Embryonic facial prominence (tissue), 1 donor: Measurements from ENCODE around the gene ZFP92.

Source experiments
- DNase-seq: peaks from one replicate; pipeline ENCODE4 v3.0.0-alpha.2; 2016; ENCODE audit errors: extremely low spot score

ZFP92 gene

DNA sequence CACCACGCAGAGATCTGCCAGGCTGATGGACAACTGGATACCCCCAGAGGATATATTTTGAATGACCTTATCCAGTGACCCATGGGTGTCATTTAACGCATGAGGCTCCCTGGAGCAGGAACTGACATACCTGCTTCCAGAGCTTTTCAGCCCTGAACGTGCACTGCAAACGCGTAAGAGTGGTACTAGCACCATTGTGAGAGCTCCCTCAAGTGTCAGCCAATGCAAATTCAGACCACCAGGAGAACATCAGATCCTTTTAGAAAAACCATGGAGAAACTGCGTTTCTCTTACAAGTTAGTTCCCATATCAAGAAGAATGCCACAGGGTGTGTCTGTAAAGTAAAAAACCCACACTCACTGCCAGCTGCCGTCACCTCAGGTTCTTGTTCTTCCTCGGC lies 27.3 kb downstream of the ZFP92 start:
- DNase-seq, result no peak

DNA sequence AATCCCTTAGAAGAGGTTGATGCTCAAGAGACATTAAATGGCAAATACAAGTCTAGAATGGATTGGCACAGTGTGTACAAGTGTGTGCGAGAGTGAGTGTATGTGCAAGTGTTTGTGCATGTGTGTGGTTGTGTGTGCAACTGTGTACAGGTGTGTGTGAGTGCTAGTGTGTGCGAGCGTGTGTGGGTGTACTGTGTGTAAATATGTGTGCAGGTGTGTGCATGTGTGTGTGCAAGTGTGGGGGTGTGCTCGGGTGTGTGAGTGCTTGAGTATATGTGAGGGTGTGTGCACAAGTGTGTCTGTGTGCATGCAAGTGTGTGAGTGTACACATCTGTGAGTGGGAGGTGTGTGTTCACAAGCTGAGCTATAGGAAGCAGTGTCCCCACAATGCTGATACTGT lies 28.7 kb downstream of the ZFP92 start:
- no peak for DNase-seq

DNA sequence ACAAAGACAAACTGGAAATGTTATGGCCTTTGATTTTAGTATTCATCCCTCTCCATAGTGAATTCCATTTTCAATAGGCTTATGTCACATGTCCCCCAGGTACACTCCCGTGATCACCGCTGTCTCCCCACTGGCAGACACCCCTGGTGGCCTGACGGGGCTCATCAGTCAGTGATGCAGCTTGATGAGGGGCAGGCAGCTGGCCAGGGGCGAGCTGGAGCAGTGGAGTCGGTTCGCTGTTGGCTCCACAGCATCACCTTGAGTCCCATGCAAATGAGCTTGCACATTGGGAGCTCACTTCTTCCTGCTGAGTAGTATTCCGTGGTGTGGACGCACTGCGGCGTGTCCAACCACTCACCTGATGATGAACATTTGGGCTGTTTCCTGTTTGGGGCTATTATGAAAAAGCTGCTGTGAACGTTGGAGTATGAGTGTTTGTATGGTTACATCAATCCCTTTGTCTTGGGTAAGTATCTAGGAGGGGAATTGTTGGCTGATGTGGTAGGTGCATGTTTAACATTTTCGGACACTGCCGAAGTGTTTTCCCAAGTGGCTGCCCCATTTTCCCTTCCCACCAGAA lies 29.4 kb downstream of the ZFP92 start:
- no peak for DNase-seq

DNA sequence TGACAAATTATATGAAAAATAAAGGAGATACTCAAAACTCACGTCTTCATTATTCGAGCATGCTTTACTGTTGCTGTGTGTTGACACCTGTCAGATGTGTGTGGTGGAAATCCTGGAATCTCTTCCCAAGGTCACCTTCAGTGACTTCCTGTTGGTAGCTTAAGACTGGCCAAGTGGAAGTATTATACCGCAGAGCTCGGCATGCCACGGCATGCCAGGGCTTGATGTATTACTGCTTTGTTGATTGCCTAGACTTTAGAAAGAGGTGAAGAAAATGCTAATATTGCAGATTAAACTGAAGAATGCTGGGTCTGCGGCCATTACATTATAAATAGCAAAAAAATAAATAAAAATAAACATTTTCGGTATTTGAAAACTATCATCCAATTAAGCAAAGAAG lies 30.0 kb downstream of the ZFP92 start:
- no peak for DNase-seq

GRCh38 chrX:153441981-153442380 lies 30.7 kb downstream of the ZFP92 start:
- DNase-seq, result no peak

DNA sequence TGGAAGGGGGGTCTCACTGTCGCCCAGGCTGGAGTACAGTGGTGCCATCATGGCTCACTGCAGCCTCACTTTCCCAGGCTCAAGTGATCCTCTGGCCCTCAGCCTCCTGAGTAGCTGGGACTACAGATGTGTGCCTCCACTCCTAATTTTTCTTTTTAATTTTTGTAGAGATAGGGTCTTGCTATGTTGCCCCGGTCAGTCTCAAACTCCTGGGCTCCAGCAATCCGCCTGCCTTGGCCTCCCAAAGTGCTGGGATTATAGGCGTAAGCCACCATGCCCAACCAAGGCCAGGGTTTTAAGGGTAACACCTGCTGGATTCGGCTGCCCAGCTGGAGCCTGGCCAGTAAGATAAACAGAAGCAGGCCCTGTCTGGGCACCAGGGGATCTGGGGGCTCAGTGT lies 31.2 kb downstream of the ZFP92 start:
- no peak for DNase-seq

DNA sequence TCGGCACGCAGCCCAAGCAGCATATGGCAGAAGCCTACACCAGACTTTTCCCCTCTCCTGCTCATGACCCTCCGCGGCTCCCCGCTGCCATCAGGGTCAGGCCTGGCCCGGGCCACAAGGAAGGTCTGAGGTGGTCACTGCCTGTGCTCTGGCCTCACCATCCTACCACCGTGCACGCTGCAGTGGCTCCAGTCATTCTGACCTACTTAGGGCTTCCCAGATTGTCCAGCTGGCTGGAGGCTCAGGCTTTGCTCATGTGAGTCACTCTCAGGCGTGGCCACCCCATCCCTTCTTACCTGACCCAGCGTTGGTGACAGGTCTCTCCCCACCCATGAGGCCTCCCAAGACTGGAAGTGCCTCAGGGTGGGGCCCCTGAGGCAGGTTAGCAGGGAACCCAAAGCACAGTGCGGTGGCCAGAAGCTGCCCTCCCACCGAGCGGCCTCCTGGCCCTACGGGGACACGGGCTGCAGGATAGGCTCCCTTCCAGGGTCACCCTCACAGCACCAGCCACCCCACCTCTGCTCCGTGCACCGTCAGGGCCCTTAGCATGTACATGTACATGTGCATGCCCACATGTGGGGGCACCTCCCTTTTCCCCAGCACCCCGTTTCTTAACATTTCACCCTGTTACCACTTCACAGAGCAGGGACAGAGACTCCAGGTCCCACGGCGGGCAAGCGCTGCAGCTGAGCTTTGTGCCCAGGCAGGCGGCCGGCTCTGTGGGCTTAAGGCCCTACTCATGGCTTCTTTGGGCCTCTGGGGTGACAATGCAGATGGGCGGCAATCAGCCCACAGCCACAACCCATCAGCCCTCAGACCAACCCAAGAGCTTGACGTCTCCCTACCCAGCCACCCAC lies 32.4 kb downstream of the ZFP92 start:
- no peak for DNase-seq

DNA sequence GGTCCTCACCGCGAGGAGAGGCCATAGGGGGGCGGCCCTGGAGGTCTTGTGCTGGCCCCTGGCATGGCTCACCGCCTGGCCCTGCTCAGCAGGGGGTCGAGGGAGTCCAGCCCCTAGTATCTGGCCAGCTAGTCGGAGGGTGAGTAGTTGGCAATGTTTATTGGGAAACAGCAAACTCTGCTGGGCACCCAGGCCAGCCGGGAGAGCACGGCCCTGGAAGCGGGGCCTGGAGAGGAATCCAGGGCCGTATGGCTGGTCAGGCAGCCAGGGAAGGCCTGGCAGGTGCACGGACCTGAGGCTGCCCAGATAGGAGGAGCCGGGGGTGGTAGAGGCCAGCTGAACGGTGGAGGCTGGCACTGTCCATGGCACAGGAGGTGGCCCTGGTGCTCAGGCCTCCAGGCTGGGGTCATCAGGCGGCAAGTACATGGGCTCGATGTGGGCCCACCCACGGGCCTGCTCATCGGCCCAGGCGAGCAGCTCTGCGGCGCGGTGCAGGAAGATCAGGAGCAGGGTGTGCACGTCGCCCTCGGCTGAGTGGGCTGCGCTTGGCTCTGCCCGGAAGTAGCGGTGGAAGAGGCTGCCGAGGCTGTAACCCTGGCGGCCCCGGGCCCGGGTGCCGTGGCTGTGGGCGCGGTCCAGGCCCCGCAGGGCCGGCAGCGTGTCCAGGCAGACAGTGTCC lies 33.2 kb downstream of the ZFP92 start:
- no peak for DNase-seq

GRCh38 chrX:153445106-153445855 lies 34.0 kb downstream of the ZFP92 start:
- DNase-seq, result no peak

- no peak for DNase-seq
These were observed 34.8 kb downstream of the ZFP92 start, which contains the start of gene TREX2 for GRCh38 chrX:153445856-153446635. TSS of gene TREX2 (minus strand) at chrX:153446056. CDS start at chrX:153445430, 626 bp downstream.

DNA sequence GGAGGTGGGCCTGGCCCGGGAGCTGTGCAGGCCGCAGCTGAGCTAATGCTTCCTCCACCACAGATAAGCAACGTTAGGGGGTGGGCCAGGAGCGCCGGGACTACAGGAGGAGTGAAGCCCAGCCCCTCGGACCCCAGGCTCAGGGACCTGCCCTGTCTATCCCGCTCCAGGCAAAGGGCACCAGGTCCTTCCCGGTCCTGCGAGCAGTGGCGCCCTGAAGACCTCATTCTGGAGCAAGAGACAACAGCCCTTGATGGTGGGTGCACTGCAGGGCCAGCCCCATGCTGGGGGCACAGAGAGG lies 35.3 kb downstream of the ZFP92 start:
- DNase-seq, result no peak

- DNase-seq, result no peak
These were observed 35.8 kb downstream of the ZFP92 start for GRCh38 chrX:153446950-153447580.

DNA sequence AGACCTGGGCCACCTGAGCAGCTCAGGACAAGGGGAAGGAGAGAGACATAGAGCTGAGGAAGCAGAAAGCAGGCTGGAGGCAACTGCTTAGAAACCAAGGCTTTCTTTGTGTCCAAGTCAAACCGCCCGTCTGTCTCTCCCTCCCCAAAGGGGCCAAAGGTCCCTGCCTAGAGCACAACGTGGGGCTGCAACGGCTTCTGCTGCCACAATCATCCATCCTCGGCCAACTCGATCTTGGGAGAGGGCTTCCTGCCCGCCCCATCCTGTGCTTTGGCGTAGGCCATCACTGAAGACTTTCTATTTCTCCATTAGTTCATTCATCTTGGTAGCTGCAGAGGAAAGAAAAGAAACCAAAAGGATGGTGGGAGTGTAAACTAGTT lies 36.3 kb downstream of the ZFP92 start:
- DNase-seq, result no peak

GRCh38 chrX:153448556-153449367 lies 37.5 kb downstream of the ZFP92 start:
- DNase-seq, result no peak

DNA sequence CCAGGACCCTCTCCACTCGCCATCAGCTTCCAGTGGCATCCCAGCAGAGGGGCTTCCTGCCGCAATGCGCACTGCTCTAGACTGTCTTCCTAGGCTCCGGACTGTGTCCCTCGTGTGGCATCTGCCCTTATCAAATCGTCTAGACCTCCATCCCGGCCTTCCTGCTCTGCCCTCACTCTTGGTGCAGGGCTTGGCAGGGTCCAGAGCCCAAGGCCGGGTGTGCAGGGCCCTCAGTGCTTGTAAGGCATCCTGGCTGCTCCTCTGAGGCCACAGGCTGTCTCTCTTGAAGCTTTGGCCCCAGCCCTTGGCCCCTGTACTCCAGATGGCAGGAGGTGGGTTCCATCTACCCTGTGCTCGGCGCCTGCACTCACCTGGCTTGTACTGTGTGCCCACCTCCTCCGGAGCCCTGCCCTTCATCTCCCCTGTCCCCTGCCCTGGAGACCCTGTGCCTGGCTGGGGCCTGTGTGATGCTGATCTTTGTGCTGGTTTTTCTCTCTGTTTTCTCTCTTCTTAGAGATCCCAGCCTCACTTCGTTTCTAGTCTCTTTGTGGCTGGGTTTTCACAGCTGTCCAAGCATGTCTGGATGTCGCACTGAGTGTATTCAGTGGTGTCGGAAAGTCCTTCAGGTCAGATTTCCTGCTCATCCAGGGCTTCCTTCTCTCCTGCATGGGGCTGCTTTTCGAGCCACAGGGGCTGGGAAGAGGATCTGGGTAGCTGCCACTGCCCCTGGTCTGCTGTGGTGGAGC lies 38.3 kb downstream of the ZFP92 start:
- DNase-seq, result no peak

GRCh38 chrX:153450114-153450948 lies 39.1 kb downstream of the ZFP92 start:
- no peak for DNase-seq

DNA sequence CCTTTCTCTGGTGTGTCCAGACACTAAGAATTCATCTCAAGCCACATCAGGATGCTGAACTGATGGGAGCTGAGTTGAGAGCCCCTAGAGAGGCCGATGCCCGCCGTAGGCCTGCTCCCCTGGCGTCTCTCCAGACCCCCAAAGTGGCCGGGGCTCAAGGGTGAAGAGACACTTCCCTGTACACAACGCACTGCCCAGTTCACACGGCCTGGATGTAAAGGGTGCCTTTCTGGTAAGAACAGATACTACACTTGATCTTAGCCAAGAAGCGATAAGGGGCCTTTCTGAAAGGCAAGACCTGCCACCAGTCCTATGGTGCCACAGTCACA lies 39.6 kb downstream of the ZFP92 start:
- no peak for DNase-seq

DNA sequence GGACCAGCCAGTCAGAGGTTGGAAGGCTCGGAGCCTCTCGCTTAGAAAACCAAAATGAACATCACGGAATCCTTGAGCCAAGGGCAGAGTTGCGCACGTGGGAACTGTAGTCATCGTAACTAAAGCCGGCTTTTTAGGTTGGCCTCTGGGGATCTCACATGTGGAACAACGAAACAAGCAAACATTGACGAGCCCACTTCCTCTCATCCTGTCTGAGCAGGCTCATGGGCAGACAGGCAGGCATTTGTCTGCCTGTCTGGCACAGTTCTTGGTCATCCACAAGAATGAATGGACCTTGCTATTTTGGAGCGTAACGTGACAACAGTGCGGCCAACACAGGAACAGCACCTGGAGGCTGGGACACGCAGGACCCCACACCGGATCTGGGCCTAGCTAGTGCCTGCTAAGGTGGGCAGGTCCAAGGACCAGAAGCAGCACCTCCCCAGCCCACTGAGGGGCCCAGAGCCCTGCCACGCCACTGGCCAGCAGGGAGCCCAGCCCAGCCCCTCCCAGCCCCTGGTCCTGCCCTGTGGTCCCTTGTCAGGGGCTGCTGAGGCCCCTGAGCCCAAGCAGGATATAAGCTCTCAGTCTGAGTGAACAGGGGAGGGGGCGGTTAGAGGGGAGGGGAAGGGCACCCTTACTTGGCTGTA lies 43.8 kb downstream of the ZFP92 start:
- DNase-seq, result no peak
